ENCODE data around the gene MYCT1. TPM values are rescaled to one million over a fixed set of nuclear protein-coding genes. Genes with fewer than 3 reads are reported as not detected.

MYCT1 gene
- total and polyA plus RNA-seq, 4 donors, result 3.6 to 9.1 (median 4.3) TPM

DNA sequence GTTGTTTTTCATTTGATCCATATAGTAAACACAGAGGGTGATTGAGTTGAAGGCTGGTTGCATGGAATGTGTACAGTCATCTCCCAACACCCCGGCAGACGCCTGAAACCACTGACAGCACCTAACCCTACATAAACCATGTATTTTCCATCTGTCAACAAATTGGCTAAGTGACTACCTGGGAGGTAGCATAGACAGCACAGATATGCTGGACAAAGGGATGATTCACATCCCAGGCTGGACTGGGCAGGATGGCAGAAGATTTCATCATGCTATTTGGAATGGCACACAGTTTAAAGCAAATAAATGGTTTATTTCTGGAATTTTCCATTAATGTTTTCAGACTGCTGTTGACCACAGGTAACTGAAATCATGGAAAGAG, 48.5 kb downstream of the MYCT1 start:
- no peak for DNase-seq (ENCODE audit: low spot score)
- Histone ChIP-seq H3K4me1 (ENCODE audit: control insufficient read depth in 4 of 4, insufficient read depth in 4 of 4, low read length in 3 of 4) (no peaks in the 10 kb centered on the region), H3K36me3 (ENCODE audit: control insufficient read depth in 4 of 4, insufficient read depth in 3 of 4, low read depth in 1 of 4, low read length in 3 of 4) (no peaks in the 10 kb centered on the region), H3K27me3 (ENCODE audit: control insufficient read depth in 4 of 4, insufficient read depth in 4 of 4, low read length in 3 of 4) (peaks cover 0 to 4% (median 0%) of the 10 kb centered on the region in 4 donors), H3K4me3 (ENCODE audit: low read depth in 1 of 3, low read length in 3 of 3) (no peak overlapping the region), H3K27ac (ENCODE audit: low read depth in 1 of 2, low read length in 2 of 2) (no peak overlapping the region), H3K9ac (ENCODE audit: low read depth in 1 of 2, low read length in 2 of 2) (no peak overlapping the region), H3K9me3 (ENCODE audit: control insufficient read depth in 4 of 4, low read length in 3 of 4) (no peaks in the 10 kb centered on the region)
- TF ChIP-seq, protein P1, sequence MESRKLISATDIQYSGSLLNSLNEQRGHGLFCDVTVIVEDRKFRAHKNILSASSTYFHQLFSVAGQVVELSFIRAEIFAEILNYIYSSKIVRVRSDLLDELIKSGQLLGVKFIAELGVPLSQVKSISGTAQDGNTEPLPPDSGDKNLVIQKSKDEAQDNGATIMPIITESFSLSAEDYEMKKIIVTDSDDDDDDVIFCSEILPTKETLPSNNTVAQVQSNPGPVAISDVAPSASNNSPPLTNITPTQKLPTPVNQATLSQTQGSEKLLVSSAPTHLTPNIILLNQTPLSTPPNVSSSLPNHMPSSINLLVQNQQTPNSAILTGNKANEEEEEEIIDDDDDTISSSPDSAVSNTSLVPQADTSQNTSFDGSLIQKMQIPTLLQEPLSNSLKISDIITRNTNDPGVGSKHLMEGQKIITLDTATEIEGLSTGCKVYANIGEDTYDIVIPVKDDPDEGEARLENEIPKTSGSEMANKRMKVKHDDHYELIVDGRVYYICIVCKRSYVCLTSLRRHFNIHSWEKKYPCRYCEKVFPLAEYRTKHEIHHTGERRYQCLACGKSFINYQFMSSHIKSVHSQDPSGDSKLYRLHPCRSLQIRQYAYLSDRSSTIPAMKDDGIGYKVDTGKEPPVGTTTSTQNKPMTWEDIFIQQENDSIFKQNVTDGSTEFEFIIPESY (IDR thresholded peaks at IDR 0.05), result no peak
- TF ChIP-seq RXRA (IDR thresholded peaks at IDR 0.05) (no peak), EGR1 (IDR thresholded peaks at IDR 0.05; ENCODE audit: low read depth in 2 of 2) (no peak), REST (IDR thresholded peaks at IDR 0.05) (no peak), HNF4A (conservative IDR thresholded peaks at IDR 0.05) (no peak), HNF4G (IDR thresholded peaks at IDR 0.05) (no peak), GABPA (IDR thresholded peaks at IDR 0.05 in 1 of 2, conservative IDR thresholded peaks at IDR 0.05 in 1 of 2) (no peak), YY1 (IDR thresholded peaks at IDR 0.05) (no peak), RAD21 (IDR thresholded peaks at IDR 0.05) (no peak), JUND (IDR thresholded peaks at IDR 0.05) (no peak), FOXA2 (IDR thresholded peaks at IDR 0.05) (no peak), NR2F2 (IDR thresholded peaks at IDR 0.05) (no peak), TAF1 (conservative IDR thresholded peaks at IDR 0.05) (no peak), SP1 (IDR thresholded peaks at IDR 0.05) (no peak), FOXA1 (IDR thresholded peaks at IDR 0.05) (no peak)
- TF ChIP-seq, protein P2, sequence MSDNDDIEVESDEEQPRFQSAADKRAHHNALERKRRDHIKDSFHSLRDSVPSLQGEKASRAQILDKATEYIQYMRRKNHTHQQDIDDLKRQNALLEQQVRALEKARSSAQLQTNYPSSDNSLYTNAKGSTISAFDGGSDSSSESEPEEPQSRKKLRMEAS (IDR thresholded peaks at IDR 0.05), result no peak
- TF ChIP-seq, protein P3, sequence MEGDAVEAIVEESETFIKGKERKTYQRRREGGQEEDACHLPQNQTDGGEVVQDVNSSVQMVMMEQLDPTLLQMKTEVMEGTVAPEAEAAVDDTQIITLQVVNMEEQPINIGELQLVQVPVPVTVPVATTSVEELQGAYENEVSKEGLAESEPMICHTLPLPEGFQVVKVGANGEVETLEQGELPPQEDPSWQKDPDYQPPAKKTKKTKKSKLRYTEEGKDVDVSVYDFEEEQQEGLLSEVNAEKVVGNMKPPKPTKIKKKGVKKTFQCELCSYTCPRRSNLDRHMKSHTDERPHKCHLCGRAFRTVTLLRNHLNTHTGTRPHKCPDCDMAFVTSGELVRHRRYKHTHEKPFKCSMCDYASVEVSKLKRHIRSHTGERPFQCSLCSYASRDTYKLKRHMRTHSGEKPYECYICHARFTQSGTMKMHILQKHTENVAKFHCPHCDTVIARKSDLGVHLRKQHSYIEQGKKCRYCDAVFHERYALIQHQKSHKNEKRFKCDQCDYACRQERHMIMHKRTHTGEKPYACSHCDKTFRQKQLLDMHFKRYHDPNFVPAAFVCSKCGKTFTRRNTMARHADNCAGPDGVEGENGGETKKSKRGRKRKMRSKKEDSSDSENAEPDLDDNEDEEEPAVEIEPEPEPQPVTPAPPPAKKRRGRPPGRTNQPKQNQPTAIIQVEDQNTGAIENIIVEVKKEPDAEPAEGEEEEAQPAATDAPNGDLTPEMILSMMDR (IDR thresholded peaks at IDR 0.05; ENCODE audit: low read depth, low read length, missing input control), result no peak
- TF ChIP-seq, protein P4, sequence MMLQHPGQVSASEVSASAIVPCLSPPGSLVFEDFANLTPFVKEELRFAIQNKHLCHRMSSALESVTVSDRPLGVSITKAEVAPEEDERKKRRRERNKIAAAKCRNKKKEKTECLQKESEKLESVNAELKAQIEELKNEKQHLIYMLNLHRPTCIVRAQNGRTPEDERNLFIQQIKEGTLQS (IDR thresholded peaks at IDR 0.05), result no peak
- WGBS, result 75% methylated on average over 2 of the region's 2 CpGs

All from liver (tissue), 9 donors.